GM12865 (cell line): ENCODE results near the gene TOMM70.
"Not testable (repeated sequence)": the region's sequence is repeated elsewhere in the genome, so short reads cannot be mapped to it uniquely, and the experiment has no call there.

ENCODE experiments used
- DNase-seq: peaks from one replicate; pipeline ENCODE4 v3.0.0; 2010; ENCODE audit warnings: low read depth
- H3K4me3 ChIP-seq: 2 replicates; pipeline ENCODE4 v1.5.1; 2011; ENCODE audit warnings: mild to moderate bottlenecking, low read depth, low read length, control low read depth
- TF ChIP-seq, protein P1 (sequence below): IDR thresholded peaks from 2 replicates; pipeline ENCODE4 v1.5.1; 2011; ENCODE audit warnings: low read length, control low read depth, low read depth, inconsistent platforms; ENCODE audit not compliant: insufficient read depth; ENCODE audit errors: missing control alignments

Gene TOMM70

DNA sequence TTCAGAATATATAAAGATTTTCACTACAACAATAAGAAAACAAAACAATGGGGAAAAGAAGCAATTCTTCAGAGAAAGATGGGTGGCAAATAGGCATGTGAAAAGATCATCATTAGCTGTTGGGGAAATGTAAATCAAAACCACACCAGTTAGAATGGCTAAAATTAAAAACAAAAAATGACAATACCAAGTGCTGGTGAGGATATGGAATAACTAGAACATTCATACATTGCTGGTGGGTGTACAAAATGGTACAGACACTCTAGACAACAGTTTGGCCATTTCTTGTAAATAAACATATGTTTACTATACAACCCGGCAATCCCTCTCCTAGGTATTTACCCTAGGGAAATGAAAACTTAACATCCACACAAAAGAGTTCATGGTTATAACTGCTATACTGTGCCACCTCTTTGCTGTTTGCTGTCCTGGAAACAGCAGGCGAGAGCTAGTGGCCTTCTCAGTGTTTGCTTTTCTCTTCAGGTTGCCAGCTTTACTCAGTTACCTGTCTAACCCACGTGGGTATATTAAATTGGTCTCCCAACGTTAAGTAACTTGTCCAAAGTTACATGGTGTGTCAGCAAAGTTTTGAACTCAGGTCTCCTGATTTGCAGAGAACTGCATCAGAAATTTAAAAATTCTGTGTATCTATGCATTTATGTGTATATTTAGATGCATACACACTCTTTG, 70.9 kb downstream of the TOMM70 start:
- DNase-seq: no peak
- H3K4me3 ChIP-seq: no peak overlapping the region

DNA sequence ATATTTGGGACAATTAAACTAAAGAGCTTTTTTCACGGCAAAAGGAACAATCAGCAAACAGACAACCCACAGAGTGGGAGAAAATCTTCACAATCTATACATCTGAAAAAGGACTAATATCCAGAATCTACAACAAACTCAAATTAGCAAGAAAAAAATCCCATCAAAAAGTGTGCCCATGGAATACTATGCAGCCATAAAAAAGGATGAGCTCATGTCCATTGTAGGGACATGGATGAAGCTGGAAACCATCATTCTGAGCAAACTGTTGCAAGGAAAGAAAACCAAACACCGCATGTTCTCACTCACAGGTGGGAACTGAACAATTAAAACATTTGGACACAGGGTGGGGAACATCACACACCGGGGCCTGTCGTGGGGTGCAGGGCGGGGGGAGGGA, 73.5 kb downstream of the TOMM70 start:
- not testable (repeated sequence) for H3K4me3 ChIP-seq, DNase-seq

More for the DNA sequence above, 70.9 kb downstream of the TOMM70 start:
- TF ChIP-seq, protein P1, sequence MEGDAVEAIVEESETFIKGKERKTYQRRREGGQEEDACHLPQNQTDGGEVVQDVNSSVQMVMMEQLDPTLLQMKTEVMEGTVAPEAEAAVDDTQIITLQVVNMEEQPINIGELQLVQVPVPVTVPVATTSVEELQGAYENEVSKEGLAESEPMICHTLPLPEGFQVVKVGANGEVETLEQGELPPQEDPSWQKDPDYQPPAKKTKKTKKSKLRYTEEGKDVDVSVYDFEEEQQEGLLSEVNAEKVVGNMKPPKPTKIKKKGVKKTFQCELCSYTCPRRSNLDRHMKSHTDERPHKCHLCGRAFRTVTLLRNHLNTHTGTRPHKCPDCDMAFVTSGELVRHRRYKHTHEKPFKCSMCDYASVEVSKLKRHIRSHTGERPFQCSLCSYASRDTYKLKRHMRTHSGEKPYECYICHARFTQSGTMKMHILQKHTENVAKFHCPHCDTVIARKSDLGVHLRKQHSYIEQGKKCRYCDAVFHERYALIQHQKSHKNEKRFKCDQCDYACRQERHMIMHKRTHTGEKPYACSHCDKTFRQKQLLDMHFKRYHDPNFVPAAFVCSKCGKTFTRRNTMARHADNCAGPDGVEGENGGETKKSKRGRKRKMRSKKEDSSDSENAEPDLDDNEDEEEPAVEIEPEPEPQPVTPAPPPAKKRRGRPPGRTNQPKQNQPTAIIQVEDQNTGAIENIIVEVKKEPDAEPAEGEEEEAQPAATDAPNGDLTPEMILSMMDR: no peak

DNA sequence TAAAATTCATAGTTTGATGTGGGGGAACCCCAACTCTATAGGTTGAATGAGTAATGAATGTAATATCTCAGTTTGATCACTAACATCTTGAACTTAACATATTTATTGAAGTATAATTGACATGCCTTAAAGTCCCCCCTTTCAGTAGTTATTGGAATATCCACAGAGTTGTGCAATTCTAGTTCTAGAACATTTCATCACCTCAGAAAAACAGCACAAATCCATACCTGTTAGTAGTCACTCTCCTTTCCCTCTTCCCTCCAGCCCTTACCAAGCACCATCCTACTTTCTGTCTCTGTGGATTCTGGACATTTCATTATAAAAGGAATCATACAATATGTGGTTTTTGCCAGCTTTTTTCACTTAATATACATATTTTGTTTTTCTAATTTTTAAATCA, 75.1 kb downstream of the TOMM70 start:
- DNase-seq: no peak
- H3K4me3 ChIP-seq: no peak overlapping the region
- TF ChIP-seq, protein P1: no peak

GRCh38 chr3:100324044-100324443, 76.8 kb downstream of the TOMM70 start:
- DNase-seq: no peak
- TF ChIP-seq, protein P1: no peak
- no peak overlapping the region for H3K4me3 ChIP-seq

- TF ChIP-seq, protein P1: no peak
- DNase-seq: no peak
- H3K4me3 ChIP-seq: no peak overlapping the region
Measured at GRCh38 chr3:100319951-100320350, 80.9 kb downstream of the TOMM70 start.

DNA sequence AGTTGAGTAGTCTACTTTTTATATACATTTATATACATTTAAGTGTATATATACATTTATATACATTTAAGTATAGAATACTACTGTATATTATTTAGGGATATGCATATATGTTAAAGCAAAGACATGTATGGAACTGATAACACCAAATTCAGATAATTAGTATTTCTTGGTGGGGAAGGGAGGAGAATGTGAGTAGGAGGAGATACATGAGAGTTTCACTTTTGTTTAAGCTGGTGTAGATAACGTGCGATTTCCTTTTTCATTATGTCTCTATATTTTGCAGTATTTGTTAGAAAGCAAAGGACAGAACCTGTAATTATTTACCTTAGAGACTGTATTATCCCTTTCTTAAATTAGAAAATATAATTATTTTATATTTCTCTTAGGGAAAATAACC, 83.0 kb downstream of the TOMM70 start:
- peak; percentile 9 for DNase-seq
- TF ChIP-seq, protein P1: no peak
- no peak overlapping the region for H3K4me3 ChIP-seq

- TF ChIP-seq, protein P1: peak; percentile 63
Measured at GRCh38 chr3:100316641-100317069, 84.2 kb downstream of the TOMM70 start.

More at GRCh38 chr3:100316641-100317069, 84.2 kb downstream of the TOMM70 start:
- peak; percentile 66 for DNase-seq
- H3K4me3 ChIP-seq: no peak overlapping the region
